IPS-NIHi7 (cell line): ENCODE measurements around the gene PPP1R27.

Source experiments
- DNase-seq: peaks from one replicate; pipeline ENCODE4 v3.0.0; 2012; ENCODE audit warnings: mixed read lengths; ENCODE audit errors: extremely low spot score

PPP1R27 gene

DNA sequence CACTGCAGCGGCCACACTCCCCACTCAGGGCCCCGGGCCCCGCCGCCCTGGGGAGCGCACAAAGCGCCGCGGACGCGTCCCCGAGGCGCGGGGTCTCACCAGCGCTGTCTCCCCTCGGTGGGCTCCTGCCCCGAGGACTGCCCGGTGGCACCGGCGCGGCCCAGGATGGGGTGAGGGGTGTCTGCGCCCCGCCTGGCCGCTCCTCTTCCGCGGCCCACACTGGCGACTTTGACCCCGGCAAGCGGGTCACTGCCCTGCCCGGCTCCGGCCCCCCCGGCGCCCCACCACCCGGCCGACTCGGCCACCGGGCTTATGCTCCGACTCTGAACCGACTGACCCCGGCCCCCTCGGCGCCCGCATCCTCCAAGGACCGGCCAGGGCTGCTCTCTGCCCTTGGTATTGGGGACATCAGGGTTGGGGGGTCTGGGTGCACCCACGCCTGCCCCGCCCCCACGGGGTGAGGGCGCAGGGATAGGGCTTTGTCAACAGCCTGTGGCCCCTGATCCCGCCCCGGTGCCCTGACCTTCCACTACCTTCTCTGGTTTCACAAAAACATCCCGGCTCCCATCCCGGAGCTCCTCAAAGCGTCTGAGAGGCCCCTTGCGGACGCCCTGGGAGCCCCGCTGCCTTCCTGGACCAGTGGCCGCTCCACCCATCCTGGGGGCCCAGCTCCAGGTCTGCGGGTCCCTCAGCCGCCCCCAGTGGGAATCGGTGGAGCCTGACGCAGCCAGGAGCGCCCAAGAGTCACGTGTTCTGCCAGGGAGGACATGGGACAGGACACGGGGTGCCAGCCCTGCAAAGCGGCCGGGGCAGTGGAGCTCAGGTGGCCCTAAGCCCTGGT is 30.1 kb downstream of the PPP1R27 start:
- DNase-seq = no peak

DNA sequence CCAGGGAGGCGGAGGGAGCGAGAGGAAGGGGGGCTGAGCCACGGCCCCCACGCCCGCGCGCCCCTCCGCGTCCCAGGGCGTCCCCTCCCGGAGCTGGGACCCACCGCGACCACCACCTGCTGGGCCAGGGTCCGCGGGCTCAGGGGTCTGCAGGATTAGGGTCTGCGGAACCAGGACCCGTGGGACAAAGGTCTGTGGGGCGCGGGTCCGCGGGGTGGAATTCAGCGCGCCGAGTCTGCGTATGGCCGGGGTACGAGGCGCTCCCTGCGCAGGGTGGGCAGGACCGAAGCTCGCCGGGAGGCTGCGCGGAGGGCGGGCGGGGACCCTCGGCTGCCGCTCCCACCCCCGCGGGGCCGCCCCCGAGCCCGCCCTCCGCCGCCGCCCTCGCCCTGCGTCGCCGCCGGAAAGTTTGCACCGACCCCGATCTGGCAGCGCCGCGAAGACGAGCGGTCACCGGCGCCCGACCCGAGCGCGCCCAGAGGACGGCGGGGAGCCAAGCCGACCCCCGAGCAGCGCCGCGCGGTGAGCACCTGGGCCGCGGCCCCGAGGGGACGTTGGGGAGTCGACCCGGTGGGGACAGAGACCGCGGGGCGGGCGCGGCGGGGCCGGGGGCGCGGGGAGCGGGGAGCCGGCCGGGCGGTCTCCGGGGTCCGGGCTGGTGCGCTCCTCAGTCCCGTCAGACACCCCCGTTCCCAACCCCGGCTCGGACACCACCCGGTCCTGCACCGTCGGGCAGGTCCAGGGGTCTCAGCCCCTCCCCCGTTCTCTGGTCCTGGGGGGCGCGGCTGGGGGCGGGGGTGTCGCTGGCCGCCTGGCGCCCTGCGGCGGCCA is 30.9 kb downstream of the PPP1R27 start, which contains the start of gene GCGR:
Gene GCGR, plus strand, starts transcription at position 423 of the 831 bp plus-strand sequence. CDS start 4,869 bp downstream, outside the sequence.
- no peak for DNase-seq

DNA sequence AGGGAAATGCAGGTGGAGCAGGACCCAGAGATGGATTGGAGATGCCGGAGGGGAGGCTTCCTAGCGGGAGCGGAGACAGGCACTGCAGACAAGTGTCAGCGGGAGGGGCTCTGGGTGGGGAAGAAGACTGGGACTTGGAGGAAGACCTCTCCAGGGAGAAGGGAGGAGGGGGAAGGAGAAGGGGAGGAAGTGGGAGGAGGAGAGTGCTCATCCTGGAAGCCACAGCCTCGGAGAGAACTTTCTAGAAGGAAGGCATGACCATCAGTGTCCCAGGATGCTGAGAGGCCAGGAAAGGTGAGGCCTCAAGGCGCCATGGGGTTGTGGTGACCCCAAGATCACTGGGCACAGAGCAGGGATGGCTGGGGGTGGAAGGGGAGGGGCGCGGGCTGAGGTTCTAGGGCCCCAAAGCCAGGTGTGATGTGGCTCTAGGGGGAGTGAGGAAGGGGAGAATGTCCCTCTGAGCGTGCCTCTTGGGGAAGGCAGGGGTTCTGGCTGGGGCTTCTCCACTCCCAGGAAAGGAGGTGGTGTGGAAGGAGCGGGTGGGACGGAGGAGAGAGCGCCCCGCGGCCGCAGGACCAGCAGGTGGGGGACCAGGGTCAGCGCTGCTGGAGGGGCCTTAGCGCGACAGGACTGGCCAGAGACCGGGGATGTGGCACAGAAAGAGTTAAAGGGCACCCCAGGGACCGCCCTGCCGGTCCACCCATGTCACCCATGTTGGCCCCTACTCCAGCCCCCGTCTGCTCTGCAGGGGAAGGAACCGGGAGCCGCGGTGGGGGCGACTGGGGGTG is 31.8 kb downstream of the PPP1R27 start:
- no peak for DNase-seq

DNA sequence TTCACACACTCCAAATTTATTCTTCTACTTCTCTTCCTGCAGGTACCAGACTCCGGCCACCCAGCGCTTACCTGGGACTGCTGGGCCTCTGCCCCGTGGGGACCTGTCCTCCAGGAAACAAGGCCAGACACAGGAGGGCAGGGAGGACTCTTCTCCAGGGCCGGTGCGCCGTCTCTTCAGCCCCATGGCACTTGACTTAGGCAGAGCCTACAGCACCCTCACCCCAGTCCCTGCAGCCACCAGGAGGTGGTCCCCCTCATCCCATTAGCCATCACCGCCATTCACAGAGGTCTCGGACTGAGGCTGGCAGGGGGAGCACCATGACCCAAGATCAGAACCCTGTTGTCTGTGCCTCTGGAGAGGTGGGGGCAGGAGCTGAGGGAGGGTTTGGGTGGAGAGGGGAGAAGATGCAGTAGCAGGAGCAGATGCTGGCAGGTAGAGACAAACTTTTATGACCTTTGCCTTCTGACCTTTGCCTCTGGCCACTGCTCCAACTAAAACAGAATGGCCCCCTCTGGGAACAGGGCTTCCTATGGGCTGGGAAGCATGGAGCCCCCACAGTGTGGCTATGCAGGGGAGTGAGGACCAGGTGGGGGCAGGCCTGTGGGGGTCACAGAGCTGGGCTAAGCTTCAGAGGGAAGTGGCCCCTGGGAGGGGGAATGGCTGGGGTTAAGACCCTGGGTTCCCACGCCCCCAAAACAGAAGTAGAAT is 32.6 kb downstream of the PPP1R27 start:
- DNase-seq = no peak

DNA sequence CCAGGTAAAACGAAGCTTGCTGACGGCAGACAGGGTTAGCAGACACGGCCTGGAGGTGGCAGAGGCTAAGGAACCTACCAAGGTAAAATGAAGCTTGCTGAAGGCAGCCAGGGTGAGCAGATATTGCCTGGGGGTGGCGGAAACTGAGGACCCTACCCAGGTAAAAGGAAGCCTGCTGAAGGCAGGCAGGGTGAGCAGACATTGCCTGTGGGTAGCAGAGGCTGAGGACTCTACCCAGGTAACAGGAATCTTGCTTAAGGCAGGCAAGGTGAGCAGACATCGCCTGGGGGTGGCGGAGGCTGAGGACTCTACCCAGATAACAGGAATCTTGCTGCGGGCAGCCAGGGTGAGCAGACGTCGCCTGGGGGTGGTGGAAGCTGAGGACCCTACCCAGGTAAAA is 33.5 kb downstream of the PPP1R27 start:
- DNase-seq = no peak

DNA sequence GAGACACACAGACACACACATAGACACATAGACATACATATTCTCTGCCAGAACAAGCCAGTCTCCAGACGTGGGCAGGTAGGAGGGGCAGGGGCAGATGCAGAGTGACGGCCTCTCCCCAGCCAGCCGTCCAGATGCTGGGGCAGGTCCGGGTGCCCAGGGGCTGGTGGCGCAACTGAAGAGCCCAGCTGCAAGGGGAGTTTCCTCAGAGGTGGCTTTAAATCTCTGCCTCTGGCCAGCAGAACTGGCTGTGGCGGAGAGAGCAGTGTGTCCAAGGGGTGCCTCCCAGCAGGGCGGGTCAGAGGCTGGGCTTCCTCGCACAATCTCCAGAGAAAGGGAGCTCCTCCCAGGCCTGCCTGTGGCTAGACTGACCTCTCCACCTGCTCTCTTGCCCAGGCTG is 40.3 kb downstream of the PPP1R27 start:
- no peak for DNase-seq

DNA sequence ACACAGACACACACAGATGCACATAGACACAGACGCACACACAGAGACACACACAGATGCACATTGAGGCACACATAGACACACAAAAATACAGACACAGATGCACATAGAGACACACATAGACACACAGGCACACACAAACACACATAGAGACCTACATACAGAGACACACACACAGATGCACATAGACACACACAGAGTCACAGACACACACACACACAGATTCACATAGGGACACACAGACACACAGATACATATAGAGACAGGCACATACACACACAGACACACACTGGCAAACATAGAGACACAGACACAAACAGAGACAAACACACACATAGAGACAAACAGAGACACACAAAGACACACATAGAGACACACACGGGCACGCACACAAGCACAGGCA is 40.8 kb downstream of the PPP1R27 start:
- DNase-seq = no peak

DNA sequence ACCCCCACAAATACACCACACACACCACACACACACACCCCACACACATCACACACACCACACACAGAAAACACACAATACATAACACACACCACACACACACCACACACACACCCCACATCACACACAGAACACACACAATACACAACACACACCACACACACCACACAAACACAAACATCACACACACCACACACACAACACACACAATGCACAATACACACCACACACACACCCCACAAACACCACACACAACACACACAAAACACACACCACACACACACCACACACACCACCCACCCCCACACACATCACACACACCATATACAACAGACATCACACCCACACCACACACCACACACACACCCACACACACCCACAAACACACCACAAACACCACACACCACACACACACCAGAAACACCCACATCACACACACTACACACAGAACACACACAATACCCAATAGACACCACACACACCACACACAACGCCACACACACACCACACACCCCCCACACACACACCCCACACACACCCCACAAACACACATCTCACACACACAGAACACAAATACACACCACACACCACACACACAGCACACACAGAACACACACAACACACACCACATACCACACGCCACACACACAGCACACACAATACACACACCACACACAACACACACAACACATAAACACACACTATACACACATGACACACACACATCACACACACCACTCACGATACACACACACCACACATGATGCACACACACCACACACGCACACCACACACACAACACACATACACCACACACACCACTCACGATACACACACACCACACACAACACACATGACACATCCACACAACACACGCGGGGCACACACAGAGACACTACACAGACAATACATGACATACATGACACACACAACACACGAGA is 41.9 kb downstream of the PPP1R27 start:
- DNase-seq = no peak
